GM12874 (cell line): ENCODE measurements around the gene OR10A2.

Experiments
- CTCF ChIP-seq: IDR thresholded peaks from 2 replicates; pipeline ENCODE4 v1.5.1; 2011; ENCODE audit warnings: low read depth, mild to moderate bottlenecking, control low read depth, low read length, moderate library complexity; ENCODE audit not compliant: insufficient read depth

The OR10A2 gene

DNA sequence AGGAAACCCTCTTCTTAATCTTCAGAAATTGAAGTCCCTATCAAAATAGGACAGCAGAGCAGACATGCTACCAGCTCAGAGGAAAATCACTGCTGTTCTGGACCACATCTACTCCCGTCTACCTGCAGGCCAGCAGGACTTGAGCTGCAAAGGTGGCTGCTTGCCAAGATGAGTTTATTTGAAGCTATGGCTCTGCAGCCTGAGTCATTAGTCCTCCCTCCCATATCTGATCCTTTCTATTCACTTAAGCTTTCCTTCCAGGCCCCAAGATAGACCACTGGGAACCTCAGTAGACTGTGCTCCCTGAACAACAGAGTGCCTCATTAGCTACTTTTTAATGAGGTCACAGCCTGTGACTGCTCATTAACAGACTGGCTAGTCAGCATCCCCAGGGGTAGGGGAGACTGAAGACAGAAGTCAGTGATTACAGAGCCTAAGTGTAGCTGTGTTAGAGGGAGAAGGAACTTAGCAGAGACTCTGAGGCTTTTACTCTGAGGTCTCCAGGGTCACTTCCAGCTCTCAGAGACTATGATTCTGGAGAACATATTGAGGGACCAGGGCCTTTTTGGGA is 6.8 kb upstream of the OR10A2 start:
- TF ChIP-seq CTCF: no peak

GRCh38 chr11:6856871-6857270 is 6.0 kb upstream of the OR10A2 start:
- TF ChIP-seq CTCF: no peak

DNA sequence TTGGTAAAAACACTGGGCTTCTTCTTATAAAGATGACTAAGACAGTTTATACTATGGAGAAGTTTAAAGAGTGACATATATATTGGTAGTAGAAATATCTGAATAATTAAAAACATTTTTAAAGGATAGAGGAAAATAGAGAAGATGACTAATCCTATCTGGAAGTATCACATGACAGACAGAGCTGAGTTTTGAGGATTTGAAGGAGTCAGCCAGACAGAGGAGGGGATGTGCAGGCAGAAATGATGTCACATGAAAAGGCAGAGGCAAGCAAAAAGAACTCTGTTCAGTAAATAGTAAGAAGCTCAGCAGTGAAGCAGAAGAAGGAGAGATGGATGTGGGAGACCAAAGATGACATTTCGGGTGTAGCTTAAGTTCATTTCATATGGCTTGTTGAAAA is 1.6 kb downstream of the OR10A2 start:
- no peak for TF ChIP-seq CTCF

- no peak for TF ChIP-seq CTCF
Observed at GRCh38 chr11:6871278-6871677, 8.4 kb downstream of the OR10A2 start.

GRCh38 chr11:6875761-6876160 is 12.9 kb downstream of the OR10A2 start:
- TF ChIP-seq CTCF: no peak

DNA sequence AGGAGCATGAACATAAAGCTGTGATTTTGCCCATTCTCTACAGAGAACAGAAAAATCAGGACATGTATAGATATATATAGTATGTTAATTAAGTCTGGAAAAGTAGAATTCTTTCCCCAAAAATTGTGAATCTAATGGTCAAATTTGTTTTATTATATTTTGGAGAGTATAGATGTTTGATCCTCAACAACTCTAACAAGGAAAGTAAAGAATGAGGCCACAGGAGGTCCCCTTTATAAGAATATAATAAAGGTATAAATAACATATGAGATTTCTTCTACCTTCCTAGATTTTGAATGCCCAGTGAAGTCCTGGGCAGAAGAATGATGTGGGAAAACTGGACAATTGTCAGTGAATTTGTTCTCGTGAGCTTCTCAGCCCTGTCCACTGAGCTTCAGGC is 13.5 kb downstream of the OR10A2 start, which contains the start of gene OR10A4:
OR10A4 (plus strand) TSS at position 301 of the 400 bp plus-strand sequence; CDS start at position 324, 23 bp downstream.
- no peak for TF ChIP-seq CTCF

DNA sequence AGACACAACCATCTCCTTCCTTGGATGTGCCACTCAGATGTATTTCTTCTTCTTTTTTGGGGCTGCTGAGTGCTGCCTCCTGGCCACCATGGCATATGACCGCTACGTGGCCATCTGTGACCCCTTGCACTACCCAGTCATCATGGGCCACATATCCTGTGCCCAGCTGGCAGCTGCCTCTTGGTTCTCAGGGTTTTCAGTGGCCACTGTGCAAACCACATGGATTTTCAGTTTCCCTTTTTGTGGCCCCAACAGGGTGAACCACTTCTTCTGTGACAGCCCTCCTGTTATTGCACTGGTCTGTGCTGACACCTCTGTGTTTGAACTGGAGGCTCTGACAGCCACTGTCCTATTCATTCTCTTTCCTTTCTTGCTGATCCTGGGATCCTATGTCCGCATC is 14.1 kb downstream of the OR10A2 start:
- no peak for TF ChIP-seq CTCF
